Measurements from ENCODE around the gene DLG5. TPM values are rescaled to one million over a fixed set of nuclear protein-coding genes. Genes with fewer than 3 reads are reported as not detected.

DLG5 gene
- total and polyA plus RNA-seq, 9 of the 15 experiments (the other 6 are each of a cell fraction or from before 2014, with no cell fraction given), result 1.4 to 26.8 (median 11.2) TPM

GRCh38 chr10:77913090-77913489 is 13.5 kb downstream of the DLG5 start (continued):
- no peak for TF ChIP-seq MGA (IDR thresholded peaks at IDR 0.05)
- TF ChIP-seq ZNF696 (CRISPR knock-in tag; conservative IDR thresholded peaks at IDR 0.05), result no peak
- TF ChIP-seq U2AF1 (optimal IDR thresholded peaks at IDR 0.05; ENCODE audit: low read depth, low read length), result no peak
- no peak for TF ChIP-seq U2AF2 (optimal IDR thresholded peaks at IDR 0.05; ENCODE audit: low read depth, low read length)
- no peak for TF ChIP-seq ZBTB17 (CRISPR knock-in tag; IDR thresholded peaks at IDR 0.05)
- TF ChIP-seq ZNF41 (CRISPR knock-in tag; conservative IDR thresholded peaks at IDR 0.05), result no peak
- no peak for TF ChIP-seq ZNF639 (CRISPR knock-in tag; conservative IDR thresholded peaks at IDR 0.05 in 1 of 2, IDR thresholded peaks at IDR 0.05 in 1 of 2)
- no peak for TF ChIP-seq CBX5 (IDR thresholded peaks at IDR 0.05; ENCODE audit: borderline replicate concordance, low read depth)
